Stimulated activated CD4-positive, alpha-beta T cell treated with anti-CD3 and anti-CD28 coated beads, Interleukin-15, amount 100 ng/mL, for 48 hours (primary cell): Measurements from ENCODE around the gene GAB2.

ENCODE experiments used
- DNase-seq, 2 donors: peaks; one replicate each; pipeline ENCODE4 v3.0.0-alpha.2; 2020; ENCODE audit warnings: low read depth in 2 of 2

The GAB2 gene

GRCh38 chr11:78428266-78428636 lies 10.6 kb upstream of the GAB2 start:
- DNase-seq, result no peak

- no peak for DNase-seq
These were observed 10.1 kb upstream of the GAB2 start for GRCh38 chr11:78427615-78428265.

GRCh38 chr11:78426845-78427244 lies 9.2 kb upstream of the GAB2 start:
- DNase-seq, result no peak

- no peak for DNase-seq
These were observed 7.9 kb upstream of the GAB2 start for GRCh38 chr11:78425399-78426070.

- no peak for DNase-seq
These were observed 7.0 kb upstream of the GAB2 start for GRCh38 chr11:78424334-78425270.

GRCh38 chr11:78423241-78423640 lies 5.6 kb upstream of the GAB2 start:
- DNase-seq, result no peak

- DNase-seq, result peak in 1 of 2 donors; percentile 44
These were observed 3.2 kb upstream of the GAB2 start for GRCh38 chr11:78420796-78421209.

- DNase-seq, result peak in 1 of 2 donors; percentile 43
These were observed 2.7 kb upstream of the GAB2 start for GRCh38 chr11:78420255-78420764.

- no peak for DNase-seq
These were observed 1.7 kb upstream of the GAB2 start for GRCh38 chr11:78419327-78419726.

GRCh38 chr11:78418584-78419211 lies 1.1 kb upstream of the GAB2 start:
- DNase-seq, result no peak

- peak; percentile 46 to 63 for DNase-seq
These were observed 416 bp upstream of the GAB2 start for GRCh38 chr11:78417888-78418583.

- peak; percentile 52 to 66 for DNase-seq
These were observed 1.1 kb downstream of the GAB2 start for GRCh38 chr11:78416285-78417174.

- DNase-seq, result no peak
These were observed 2.3 kb downstream of the GAB2 start for GRCh38 chr11:78415338-78415737.

GRCh38 chr11:78414321-78415051 lies 3.1 kb downstream of the GAB2 start:
- DNase-seq, result no peak

GRCh38 chr11:78408619-78409018 lies 9.0 kb downstream of the GAB2 start:
- DNase-seq, result no peak

GRCh38 chr11:78406568-78407196 lies 10.9 kb downstream of the GAB2 start:
- no peak for DNase-seq

GRCh38 chr11:78405805-78406204 lies 11.8 kb downstream of the GAB2 start:
- DNase-seq, result no peak

GRCh38 chr11:78403781-78404180 lies 13.8 kb downstream of the GAB2 start:
- DNase-seq, result no peak

GRCh38 chr11:78402847-78403246 lies 14.8 kb downstream of the GAB2 start:
- DNase-seq, result no peak
